Astrocyte (in vitro differentiated cells and primary cell): ENCODE measurements around the gene RABEP1. TPM values are rescaled to one million over a fixed set of nuclear protein-coding genes. Genes with fewer than 3 reads are reported as not detected.

Experiments used
- DNase-seq: peaks from one replicate; pipeline ENCODE4 v3.0.0-alpha.2; 2010; ENCODE audit warnings: low read depth
- FAIRE-seq: peaks from 2 replicates; lab custom pipeline; 2011; peaks lifted over from hg19 to GRCh38; lab: Jason Lieb, UNC
- H2AFZ ChIP-seq: 2 replicates; pipeline ENCODE4 v1.6.0; 2012; ENCODE audit warnings: low read depth, low read length, inconsistent platforms
- H3K27ac ChIP-seq: 2 replicates; pipeline ENCODE4 v1.5.1; 2011; ENCODE audit warnings: low read depth, low read length, inconsistent platforms
- H3K27me3 ChIP-seq: 2 replicates; pipeline ENCODE4 v1.6.0; 2011; ENCODE audit warnings: low read length, inconsistent platforms; ENCODE audit not compliant: insufficient read depth
- H3K36me3 ChIP-seq: 2 replicates; pipeline ENCODE4 v1.5.1; 2011; ENCODE audit warnings: low read length, inconsistent platforms; ENCODE audit not compliant: insufficient read depth
- H3K4me1 ChIP-seq: 2 replicates; pipeline ENCODE4 v1.5.1; 2011; ENCODE audit warnings: low read length, inconsistent platforms; ENCODE audit not compliant: insufficient read depth
- H3K4me2 ChIP-seq: 2 replicates; pipeline ENCODE4 v1.6.0; 2012; ENCODE audit warnings: low read length, inconsistent platforms
- H3K4me3 ChIP-seq: 2 replicates; pipeline ENCODE4 v1.5.1; 2011; ENCODE audit warnings: low read depth, mild to moderate bottlenecking, low read length, inconsistent platforms; ENCODE audit not compliant: insufficient read depth
- H3K79me2 ChIP-seq: 2 replicates; pipeline ENCODE4 v1.6.0; 2012; ENCODE audit warnings: mild to moderate bottlenecking, low read length, inconsistent platforms; ENCODE audit not compliant: insufficient read depth
- H3K9ac ChIP-seq: 2 replicates; pipeline ENCODE4 v1.6.0; 2012; ENCODE audit warnings: mild to moderate bottlenecking, low read length, inconsistent platforms
- H3K9me3 ChIP-seq: 2 replicates; pipeline ENCODE4 v1.5.1; 2012; ENCODE audit warnings: low read depth, mild to moderate bottlenecking, low read length, inconsistent platforms; ENCODE audit not compliant: insufficient read depth
- H4K20me1 ChIP-seq: 2 replicates; pipeline ENCODE4 v1.6.0; 2012; ENCODE audit warnings: low read length, inconsistent platforms; ENCODE audit not compliant: insufficient read depth
- H3K27ac Mint-ChIP-seq: one replicate; pipeline ENCODE4 v1.8.0; 2021; ENCODE audit warnings: mild to moderate bottlenecking, mixed read lengths; ENCODE audit not compliant: unreplicated experiment
- H3K27me3 Mint-ChIP-seq: one replicate; pipeline ENCODE4 v1.8.0; 2021; ENCODE audit warnings: low read depth, mixed read lengths; ENCODE audit not compliant: unreplicated experiment
- H3K36me3 Mint-ChIP-seq: one replicate; pipeline ENCODE4 v1.8.0; 2021; ENCODE audit warnings: low read depth, mixed read lengths; ENCODE audit not compliant: unreplicated experiment
- H3K4me1 Mint-ChIP-seq: one replicate; pipeline ENCODE4 v1.8.0; 2021; ENCODE audit warnings: low read depth, mixed read lengths; ENCODE audit not compliant: unreplicated experiment
- H3K4me3 Mint-ChIP-seq: one replicate; pipeline ENCODE4 v1.8.0; 2021; ENCODE audit warnings: mild to moderate bottlenecking, moderate library complexity, mixed read lengths; ENCODE audit not compliant: unreplicated experiment
- H3K9me3 Mint-ChIP-seq: one replicate; pipeline ENCODE4 v1.8.0; 2021; ENCODE audit warnings: mild to moderate bottlenecking, mixed read lengths; ENCODE audit not compliant: unreplicated experiment
- CTCF ChIP-seq: IDR thresholded peaks from 2 replicates; pipeline ENCODE4 v1.5.1; 2011; ENCODE audit warnings: low read depth, mild to moderate bottlenecking, inconsistent platforms, low read length, moderate library complexity; ENCODE audit not compliant: insufficient read depth
- EZH2 ChIP-seq: IDR thresholded peaks from 2 replicates; pipeline ENCODE4 v1.6.1; 2012; ENCODE audit warnings: mild to moderate bottlenecking, low read length, inconsistent platforms; ENCODE audit not compliant: insufficient read depth
- total RNA-seq: library from RNA; stranded (reverse); gene quantifications from 2 replicates; pipeline ENCODE4 v1.2.1, GENCODE V29; 2021

RABEP1 gene
- total RNA-seq, 1 donor from 2014 or later = 49.0 TPM

GRCh38 chr17:5354886-5355415, 72.9 kb downstream of the RABEP1 start:
- Histone ChIP-seq H3K27me3 (no peaks in the 10 kb centered on the region), H3K36me3 (peaks cover 29% of the 10 kb centered on the region), H3K27ac (no peak overlapping the region), H2AFZ (no peak overlapping the region), H3K79me2 (no peaks in the 10 kb centered on the region), H3K4me2 (no peak overlapping the region), H3K9ac (no peak overlapping the region), H3K4me1 (no peaks in the 10 kb centered on the region), H4K20me1 (no peaks in the 10 kb centered on the region), H3K9me3 (no peaks in the 10 kb centered on the region), H3K4me3 (no peak overlapping the region)
- FAIRE-seq (no peak), DNase-seq (no peak)
- H3K27me3 Mint-ChIP-seq = no peaks in the 10 kb centered on the region
- peaks cover 8% of the 10 kb centered on the region for H3K36me3 Mint-ChIP-seq
- no peaks in the 10 kb centered on the region for H3K4me1 Mint-ChIP-seq
- H3K27ac Mint-ChIP-seq = no peak overlapping the region
- H3K4me3 Mint-ChIP-seq = no peak overlapping the region
- TF ChIP-seq CTCF = no peak
- no peak for TF ChIP-seq EZH2
- H3K9me3 Mint-ChIP-seq = no peaks in the 10 kb centered on the region

GRCh38 chr17:5355421-5356129, 73.5 kb downstream of the RABEP1 start:
- H3K36me3 Mint-ChIP-seq = peaks cover 8% of the 10 kb centered on the region
- no peak for TF ChIP-seq EZH2
- Histone ChIP-seq H3K36me3 (peaks cover 26% of the 10 kb centered on the region), H3K4me3 (no peak overlapping the region), H3K27ac (no peak overlapping the region), H3K27me3 (no peaks in the 10 kb centered on the region), H2AFZ (no peak overlapping the region), H3K4me1 (no peaks in the 10 kb centered on the region), H3K9ac (no peak overlapping the region), H3K79me2 (no peaks in the 10 kb centered on the region), H4K20me1 (no peaks in the 10 kb centered on the region), H3K9me3 (no peaks in the 10 kb centered on the region), H3K4me2 (no peak overlapping the region)
- no peak overlapping the region for H3K27ac Mint-ChIP-seq
- no peaks in the 10 kb centered on the region for H3K27me3 Mint-ChIP-seq
- no peak for DNase-seq
- no peaks in the 10 kb centered on the region for H3K9me3 Mint-ChIP-seq
- FAIRE-seq = no peak
- H3K4me1 Mint-ChIP-seq = no peaks in the 10 kb centered on the region
- no peak overlapping the region for H3K4me3 Mint-ChIP-seq

- H3K36me3 Mint-ChIP-seq = peaks cover 9% of the 10 kb centered on the region
- H4K20me1 ChIP-seq = no peaks in the 10 kb centered on the region
- no peaks in the 10 kb centered on the region for H3K27me3 ChIP-seq
- H3K4me1 ChIP-seq = no peaks in the 10 kb centered on the region
- no peak overlapping the region for H3K4me3 ChIP-seq
- DNase-seq = no peak
- no peaks in the 10 kb centered on the region for H3K79me2 ChIP-seq
- H2AFZ ChIP-seq = no peak overlapping the region
- peaks cover 33% of the 10 kb centered on the region for H3K36me3 ChIP-seq
- H3K4me2 ChIP-seq = no peak overlapping the region
- no peak overlapping the region for H3K9ac ChIP-seq
- H3K9me3 ChIP-seq = no peaks in the 10 kb centered on the region
- H3K4me3 Mint-ChIP-seq = no peak overlapping the region
- no peaks in the 10 kb centered on the region for H3K27me3 Mint-ChIP-seq
- H3K27ac Mint-ChIP-seq = no peak overlapping the region
- H3K27ac ChIP-seq = no peak overlapping the region
- FAIRE-seq = no peak
- TF ChIP-seq CTCF (no peak), EZH2 (no peak)
- H3K4me1 Mint-ChIP-seq = no peaks in the 10 kb centered on the region
- H3K9me3 Mint-ChIP-seq = no peaks in the 10 kb centered on the region
These were observed 79.3 kb downstream of the RABEP1 start for GRCh38 chr17:5361426-5361825.
